H9 (cell line): Measurements from ENCODE around the gene ITCH. TPM values are rescaled to one million over a fixed set of nuclear protein-coding genes. Genes with fewer than 3 reads are reported as not detected.

ENCODE experiments used
- DNase-seq: peaks from one replicate; pipeline ENCODE4 v3.0.0-alpha.2; 2017
- H2AFZ ChIP-seq: one replicate; pipeline ENCODE4 v1.6.1; 2013; ENCODE audit warnings: mild to moderate bottlenecking, low read length, control low read depth, moderate library complexity
- H2AK5ac ChIP-seq: 2 replicates; pipeline ENCODE4 v1.6.1; 2013; ENCODE audit warnings: low read length, control low read depth, mixed read lengths; ENCODE audit not compliant: insufficient read length
- H2BK120ac ChIP-seq: one replicate; pipeline ENCODE4 v1.6.1; 2013; ENCODE audit warnings: low read depth, mild to moderate bottlenecking, low read length, control low read depth, inconsistent platforms; ENCODE audit not compliant: poor library complexity, severe bottlenecking
- H2BK12ac ChIP-seq: 2 replicates; pipeline ENCODE4 v1.6.1; 2013; ENCODE audit warnings: low read length, control low read depth, mixed read lengths, low read depth; ENCODE audit not compliant: insufficient read length
- H2BK15ac ChIP-seq: 2 replicates; pipeline ENCODE4 v1.6.1; 2013; ENCODE audit warnings: low read depth, low read length, control low read depth
- H2BK20ac ChIP-seq: one replicate; pipeline ENCODE4 v1.6.1; 2013; ENCODE audit warnings: low read depth, mild to moderate bottlenecking, low read length, control low read depth, inconsistent platforms; ENCODE audit not compliant: poor library complexity, severe bottlenecking
- H2BK5ac ChIP-seq: 2 replicates; pipeline ENCODE4 v1.6.1; 2013; ENCODE audit warnings: low read length, control low read depth, mixed read lengths; ENCODE audit not compliant: insufficient read length
- H3K14ac ChIP-seq: 2 replicates; pipeline ENCODE4 v1.6.1; 2013; ENCODE audit warnings: low read length, control low read depth; ENCODE audit not compliant: insufficient read depth
- H3K18ac ChIP-seq: 2 replicates; pipeline ENCODE4 v1.6.1; 2013; ENCODE audit warnings: low read depth, mild to moderate bottlenecking, mixed read lengths, low read length, control low read depth; ENCODE audit not compliant: insufficient read length
- H3K23ac ChIP-seq: 2 replicates; pipeline ENCODE4 v1.6.1; 2013; ENCODE audit warnings: low read length, control low read depth, mixed read lengths, low read depth; ENCODE audit not compliant: insufficient read length
- H3K23me2 ChIP-seq: 2 replicates; pipeline ENCODE4 v1.6.1; 2013; ENCODE audit warnings: low read depth, mild to moderate bottlenecking, mixed read lengths, low read length, control low read depth; ENCODE audit not compliant: insufficient read length, poor library complexity, severe bottlenecking
- H3K27ac ChIP-seq: 2 replicates; pipeline ENCODE4 v1.5.1; 2013; ENCODE audit warnings: low read length, control low read depth, mixed read lengths, low read depth; ENCODE audit not compliant: insufficient read length
- H3K27me3 ChIP-seq: 2 replicates; pipeline ENCODE4 v1.6.1; 2013; ENCODE audit warnings: low read length, control low read depth, inconsistent platforms; ENCODE audit not compliant: insufficient read depth
- H3K4ac ChIP-seq: 2 replicates; pipeline ENCODE4 v1.6.1; 2013; ENCODE audit warnings: low read depth, mild to moderate bottlenecking, control low read depth, inconsistent platforms, low read length, moderate library complexity
- H3K4me1 ChIP-seq: 2 replicates; pipeline ENCODE4 v1.6.1; 2013; ENCODE audit warnings: low read length, control low read depth, inconsistent platforms; ENCODE audit not compliant: insufficient read depth
- H3K4me2 ChIP-seq: 2 replicates; pipeline ENCODE4 v1.6.1; 2013; ENCODE audit warnings: low read length, control low read depth, mixed read lengths; ENCODE audit not compliant: insufficient read length, insufficient read depth
- H3K56ac ChIP-seq: 2 replicates; pipeline ENCODE4 v1.6.1; 2013; ENCODE audit warnings: low read depth, mild to moderate bottlenecking, mixed read lengths, low read length, control low read depth; ENCODE audit not compliant: insufficient read length
- H3K79me1 ChIP-seq: 2 replicates; pipeline ENCODE4 v1.6.1; 2013; ENCODE audit warnings: low read depth, mild to moderate bottlenecking, moderate library complexity, low read length, control low read depth, inconsistent platforms; ENCODE audit not compliant: insufficient read depth, poor library complexity, severe bottlenecking
- H3K79me2 ChIP-seq: 2 replicates; pipeline ENCODE4 v1.6.1; 2013; ENCODE audit warnings: low read length, control low read depth, inconsistent platforms; ENCODE audit not compliant: insufficient read depth
- H3K9ac ChIP-seq: 2 replicates; pipeline ENCODE4 v1.6.1; 2013; ENCODE audit warnings: low read length, control low read depth, mixed read lengths; ENCODE audit not compliant: insufficient read length; ENCODE audit errors: extremely low read depth
- H3K9me3 ChIP-seq: one replicate; pipeline ENCODE4 v1.6.1; 2013; ENCODE audit warnings: low read depth, low read length, inconsistent platforms; ENCODE audit not compliant: control insufficient read depth
- H3T11ph ChIP-seq: one replicate; pipeline ENCODE4 v1.6.1; 2013; ENCODE audit warnings: mild to moderate bottlenecking, low read length, control low read depth, inconsistent platforms
- H4K20me1 ChIP-seq: one replicate; pipeline ENCODE4 v1.6.1; 2013; ENCODE audit not compliant: control insufficient read depth, insufficient read length, insufficient read depth
- H4K5ac ChIP-seq: 2 replicates; pipeline ENCODE4 v1.6.1; 2013; ENCODE audit warnings: low read depth, mild to moderate bottlenecking, mixed read lengths, low read length, control low read depth; ENCODE audit not compliant: insufficient read length
- H4K8ac ChIP-seq: replicated peaks from 2 replicates; pipeline ENCODE4 v1.6.1; 2013; ENCODE audit warnings: low read length, control low read depth, mixed read lengths, low read depth; ENCODE audit not compliant: insufficient read length
- H4K91ac ChIP-seq: 2 replicates; pipeline ENCODE4 v1.6.1; 2013; ENCODE audit warnings: low read depth, mild to moderate bottlenecking, moderate library complexity, mixed read lengths, low read length, control low read depth; ENCODE audit not compliant: insufficient read length
- H3K27ac Mint-ChIP-seq, 3 experiments: 2 replicates in 2 of 3; 3 replicates in 1 of 3; pipeline ENCODE4 v1.8.0; 2020 to 2021; ENCODE audit warnings: mixed read lengths in 3 of 3, mild to moderate bottlenecking in 1 of 3, moderate library complexity in 1 of 3
- H3K27me3 Mint-ChIP-seq: 2 replicates; pipeline ENCODE4 v1.8.0; 2021; ENCODE audit warnings: low read depth, mild to moderate bottlenecking, moderate library complexity, mixed read lengths
- H3K36me3 Mint-ChIP-seq, 3 experiments: 2 replicates in 2 of 3; 3 replicates in 1 of 3; pipeline ENCODE4 v1.8.0; 2020 to 2021; ENCODE audit warnings: low read depth in 3 of 3, mixed read lengths in 3 of 3; ENCODE audit not compliant: insufficient read depth in 1 of 3
- H3K4me1 Mint-ChIP-seq, 2 experiments: 2 replicates each; pipeline ENCODE4 v1.8.0; 2020; ENCODE audit warnings: mixed read lengths in 2 of 2
- H3K4me3 Mint-ChIP-seq, 2 experiments: 2 replicates in 1 of 2; 3 replicates in 1 of 2; pipeline ENCODE4 v1.8.0; 2020 to 2021; ENCODE audit warnings: mild to moderate bottlenecking in 2 of 2, mixed read lengths in 2 of 2, moderate library complexity in 1 of 2
- H3K9me3 Mint-ChIP-seq, 2 experiments: 2 replicates in 1 of 2; 3 replicates in 1 of 2; pipeline ENCODE4 v1.8.0; 2020; ENCODE audit warnings: mild to moderate bottlenecking in 2 of 2, mixed read lengths in 2 of 2, moderate library complexity in 1 of 2
- CTCF ChIP-seq: fragments of 200-600 bp; sonication (generic); conservative IDR thresholded peaks from 3 replicates; pipeline ENCODE4 v1.8.0; 2021; ENCODE audit warnings: antibody characterized with exemption, mild to moderate bottlenecking
- WGBS: extraction: QIAGEN DNeasy Blood & Tissue Kit; methylation state at CpG from one replicate; pipeline ENCODE4 v1.1.7; 2013; ENCODE audit warnings: missing lambda C conversion rate, low lambda C conversion rate, mixed read lengths; ENCODE audit not compliant: insufficient read length; ENCODE audit errors: extremely low coverage; 5-methylcytosine and 5-hydroxymethylcytosine counted together
- total RNA-seq: library from RNA; stranded (reverse); gene quantifications from 2 replicates; pipeline ENCODE4 v1.2.1, GENCODE V29; 2021

Gene ITCH
- total RNA-seq, 1 experiment from 2014 or later: 55.9 TPM

GRCh38 chr20:34540596-34541263 lies 177.7 kb downstream of the ITCH start:
- H2AK5ac ChIP-seq: no peak overlapping the region
- no peaks in the 10 kb centered on the region for H3K9me3 ChIP-seq
- H2BK12ac ChIP-seq: no peak overlapping the region
- no peaks in the 10 kb centered on the region for H3K4me1 ChIP-seq
- peaks cover 8% of the 10 kb centered on the region for H3K27me3 Mint-ChIP-seq
- no peak for DNase-seq
- H3K4me3 Mint-ChIP-seq: no peak overlapping the region
- no peak overlapping the region for H3K14ac ChIP-seq
- WGBS: no CpG with 5 or more reads among the region's 15 CpGs
- no peak overlapping the region for H3K27ac ChIP-seq
- peaks cover 0 to 1% of the 10 kb centered on the region in 2 experiments; a peak in 1 of 5 replicates for H3K9me3 Mint-ChIP-seq
- H3K23ac ChIP-seq: no peak overlapping the region
- no peak overlapping the region for H3K4me2 ChIP-seq
- H3T11ph ChIP-seq: no peak overlapping the region
- H4K8ac ChIP-seq: no peak overlapping the region
- no peaks in the 10 kb centered on the region for H3K79me1 ChIP-seq
- H3K56ac ChIP-seq: no peak overlapping the region
- no peak overlapping the region for H2BK5ac ChIP-seq
- H2BK20ac ChIP-seq: no peak overlapping the region
- no peak overlapping the region for H3K27ac Mint-ChIP-seq
- H3K4ac ChIP-seq: no peak overlapping the region
- H3K9ac ChIP-seq: no peak overlapping the region
- no peaks in the 10 kb centered on the region for H4K20me1 ChIP-seq
- H3K79me2 ChIP-seq: no peaks in the 10 kb centered on the region
- H2BK120ac ChIP-seq: no peak overlapping the region
- H2AFZ ChIP-seq: no peak overlapping the region
- TF ChIP-seq CTCF: no peak
- no peak overlapping the region for H3K18ac ChIP-seq
- no peaks in the 10 kb centered on the region; the same call in 1 of the 2 replicates for H3K27me3 ChIP-seq
- peaks cover 12% of the 10 kb centered on the region in 2 experiments for H3K4me1 Mint-ChIP-seq
- no peak overlapping the region for H4K91ac ChIP-seq
- H4K5ac ChIP-seq: no peak overlapping the region
- H2BK15ac ChIP-seq: no peak overlapping the region
- H3K36me3 Mint-ChIP-seq: peaks cover 21 to 55% (median 34%) of the 10 kb centered on the region in 3 experiments; a peak in 6 of 7 replicates
- H3K23me2 ChIP-seq: peaks cover 3% of the 10 kb centered on the region
